ENCODE data around the gene FAM136A.
"Not testable (repeated sequence)": the region's sequence is repeated elsewhere in the genome, so short reads cannot be mapped to it uniquely, and the experiment has no call there.

The FAM136A gene

DNA sequence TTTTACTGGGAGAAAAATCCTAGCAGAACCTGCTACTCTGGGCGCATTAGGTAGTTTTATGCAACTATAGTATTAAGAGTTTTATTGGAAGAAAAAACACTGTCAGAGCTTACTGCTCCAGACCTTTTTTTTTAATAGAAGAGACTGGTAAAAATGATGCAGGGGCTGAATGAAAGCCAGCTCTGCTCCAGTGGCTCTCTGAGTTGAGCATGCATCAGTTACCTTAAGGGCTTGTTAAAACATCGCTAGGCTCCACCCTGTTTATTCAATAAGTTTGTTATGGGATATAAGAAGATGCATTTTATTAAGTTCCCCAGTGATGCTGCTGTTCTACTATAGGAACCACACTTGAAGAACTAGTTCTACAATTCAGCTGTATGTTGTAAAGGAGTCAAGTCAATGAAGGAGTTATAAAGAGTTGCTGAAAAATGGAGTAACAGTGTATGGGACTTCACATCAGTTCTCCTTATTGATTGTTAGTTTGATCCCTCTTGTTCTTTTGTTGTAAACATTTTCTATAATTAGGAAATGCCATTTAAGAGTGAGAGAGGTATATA, 21.5 kb downstream of the FAM136A start:
- no peaks in the 10 kb centered on the region for H3K4me1 ChIP-seq (ENCODE audit: control insufficient read depth, insufficient read depth, low read length)
- H3K27ac ChIP-seq (ENCODE audit: low read depth, low read length) = no peak overlapping the region
- no peaks in the 10 kb centered on the region for H3K27me3 ChIP-seq (ENCODE audit: control insufficient read depth, insufficient read depth, low read length)
- no peak overlapping the region for H3K9ac ChIP-seq (ENCODE audit: low read length)
- H3K4me3 ChIP-seq (ENCODE audit: low read length) = no peak overlapping the region
- peaks cover 19% of the 10 kb centered on the region for H3K36me3 ChIP-seq (ENCODE audit: control insufficient read depth, insufficient read depth, low read length)

DNA sequence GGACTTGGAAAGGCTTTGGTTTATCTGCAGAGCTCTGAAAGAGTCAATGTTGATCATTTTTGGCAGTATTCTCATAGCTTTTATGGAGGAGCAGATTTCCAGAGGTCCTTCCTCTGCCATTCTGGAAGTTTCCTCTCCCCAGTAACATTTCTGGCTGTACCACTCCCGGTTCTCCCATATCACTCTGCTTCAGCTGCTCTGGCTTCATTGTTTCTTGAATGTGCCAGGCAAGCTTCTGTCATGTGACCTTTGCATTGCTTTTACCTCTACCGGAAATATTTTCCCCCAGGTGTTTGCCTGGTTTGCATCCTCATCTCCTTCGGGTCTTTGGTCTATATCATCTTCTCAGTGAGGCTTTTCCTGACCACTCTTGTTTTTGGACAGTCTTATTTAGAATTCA, 31.5 kb downstream of the FAM136A start:
- no peak overlapping the region for H3K4me3 ChIP-seq (ENCODE audit: low read length)
- H3K9ac ChIP-seq (ENCODE audit: low read length) = no peak overlapping the region
- H3K36me3 ChIP-seq (ENCODE audit: control insufficient read depth, insufficient read depth, low read length) = peaks cover 10% of the 10 kb centered on the region
- H3K4me1 ChIP-seq (ENCODE audit: control insufficient read depth, insufficient read depth, low read length) = no peaks in the 10 kb centered on the region
- H3K27ac ChIP-seq (ENCODE audit: low read depth, low read length) = no peak overlapping the region
- no peaks in the 10 kb centered on the region for H3K27me3 ChIP-seq (ENCODE audit: control insufficient read depth, insufficient read depth, low read length)

DNA sequence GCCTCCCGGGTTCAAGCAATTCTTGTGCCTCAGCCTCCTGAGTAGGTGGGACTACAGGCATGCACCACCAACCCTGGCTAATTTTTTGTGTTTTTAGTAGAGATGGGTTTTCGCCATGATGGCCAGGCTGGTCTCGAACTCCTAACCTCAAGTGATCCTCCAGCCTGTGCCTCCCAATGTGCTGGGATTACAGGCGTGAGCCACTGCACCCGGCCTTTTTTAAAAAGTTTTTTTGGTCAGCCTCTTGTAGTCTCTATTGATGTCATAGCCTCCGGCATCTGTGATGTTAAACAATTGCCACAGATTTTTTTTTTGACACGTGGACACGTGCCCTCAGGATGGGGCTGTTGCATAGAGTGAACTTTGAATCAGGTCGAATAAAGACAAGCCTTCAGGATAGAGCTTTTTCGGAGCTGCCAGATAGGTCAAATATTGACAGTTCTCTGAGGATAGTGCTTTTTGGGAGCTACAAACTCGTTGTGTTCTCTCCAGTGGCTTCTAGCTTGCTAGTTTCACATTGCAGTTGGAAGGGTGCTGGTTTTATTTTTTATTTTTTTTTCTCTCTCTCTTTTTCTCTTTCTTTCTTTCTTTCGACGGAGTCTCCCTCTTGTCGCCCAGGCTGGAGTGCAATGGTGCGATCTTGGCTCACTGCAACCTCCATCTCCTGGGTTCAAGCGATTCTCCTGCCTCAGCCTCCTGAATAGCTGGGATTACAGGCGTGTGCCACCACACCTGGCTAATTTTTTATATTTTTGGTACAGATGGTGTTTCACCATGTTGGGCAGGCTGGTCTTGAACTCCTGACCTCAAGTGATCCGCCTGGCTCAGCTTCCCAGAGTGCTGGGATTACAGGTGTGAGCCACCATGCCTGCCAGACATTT, 32.2 kb downstream of the FAM136A start:
- not testable (repeated sequence) for H3K27ac ChIP-seq (ENCODE audit: low read depth, low read length); H3K9ac ChIP-seq (ENCODE audit: low read length)

DNA sequence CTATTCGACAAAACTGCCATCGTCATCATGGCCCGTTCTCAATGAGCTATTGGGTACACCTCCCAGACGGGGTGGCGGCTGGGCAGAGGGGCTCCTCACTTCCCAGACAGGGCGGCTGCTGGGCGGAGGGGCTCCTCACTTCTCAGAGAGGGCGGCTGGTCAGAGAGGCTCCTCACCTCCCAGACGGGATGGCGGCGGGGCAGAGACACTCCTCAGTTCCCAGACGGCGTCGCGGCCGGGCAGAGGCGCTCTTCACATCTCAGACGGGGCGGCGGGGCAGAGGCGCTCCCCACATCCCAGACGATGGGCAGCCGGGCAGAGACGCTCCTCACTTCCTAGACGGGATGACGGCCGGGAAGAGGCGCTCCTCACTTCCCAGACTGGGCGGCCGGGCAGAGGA, 34.9 kb downstream of the FAM136A start:
- not testable (repeated sequence) for H3K4me1 ChIP-seq (ENCODE audit: control insufficient read depth, insufficient read depth, low read length); H3K27ac ChIP-seq (ENCODE audit: low read depth, low read length); H3K4me3 ChIP-seq (ENCODE audit: low read length); H3K9ac ChIP-seq (ENCODE audit: low read length); H3K27me3 ChIP-seq (ENCODE audit: control insufficient read depth, insufficient read depth, low read length); H3K36me3 ChIP-seq (ENCODE audit: control insufficient read depth, insufficient read depth, low read length)

More for the DNA sequence above, 32.2 kb downstream of the FAM136A start:
- not testable (repeated sequence) for H3K36me3 ChIP-seq (ENCODE audit: control insufficient read depth, insufficient read depth, low read length); H3K4me1 ChIP-seq (ENCODE audit: control insufficient read depth, insufficient read depth, low read length); H3K4me3 ChIP-seq (ENCODE audit: low read length); H3K27me3 ChIP-seq (ENCODE audit: control insufficient read depth, insufficient read depth, low read length)

DNA sequence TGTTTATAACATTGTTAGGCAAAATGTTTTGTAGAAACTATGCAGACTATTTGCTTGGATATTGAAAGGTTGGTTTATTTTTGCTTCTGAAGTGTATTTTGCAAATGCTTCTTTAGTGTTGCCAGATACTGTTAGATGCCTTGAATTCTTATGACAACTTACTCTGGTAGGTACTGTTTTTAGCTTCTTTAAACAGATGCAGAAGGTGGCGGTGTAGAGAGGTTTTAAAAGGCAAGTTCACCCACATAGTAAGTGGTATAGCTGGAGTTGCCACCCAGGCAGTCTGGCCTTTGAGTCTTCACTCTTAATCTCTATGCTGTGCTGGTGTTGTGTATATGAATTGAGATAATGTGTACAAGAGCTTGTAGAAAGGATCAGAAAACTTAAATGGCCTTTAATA, 40.4 kb downstream of the FAM136A start:
- H3K4me1 ChIP-seq (ENCODE audit: control insufficient read depth, insufficient read depth, low read length) = peaks cover 5% of the 10 kb centered on the region
- no peak overlapping the region for H3K9ac ChIP-seq (ENCODE audit: low read length)
- no peaks in the 10 kb centered on the region for H3K27me3 ChIP-seq (ENCODE audit: control insufficient read depth, insufficient read depth, low read length)
- H3K27ac ChIP-seq (ENCODE audit: low read depth, low read length) = no peak overlapping the region
- peaks cover 8% of the 10 kb centered on the region for H3K36me3 ChIP-seq (ENCODE audit: control insufficient read depth, insufficient read depth, low read length)
- H3K4me3 ChIP-seq (ENCODE audit: low read length) = no peak overlapping the region

DNA sequence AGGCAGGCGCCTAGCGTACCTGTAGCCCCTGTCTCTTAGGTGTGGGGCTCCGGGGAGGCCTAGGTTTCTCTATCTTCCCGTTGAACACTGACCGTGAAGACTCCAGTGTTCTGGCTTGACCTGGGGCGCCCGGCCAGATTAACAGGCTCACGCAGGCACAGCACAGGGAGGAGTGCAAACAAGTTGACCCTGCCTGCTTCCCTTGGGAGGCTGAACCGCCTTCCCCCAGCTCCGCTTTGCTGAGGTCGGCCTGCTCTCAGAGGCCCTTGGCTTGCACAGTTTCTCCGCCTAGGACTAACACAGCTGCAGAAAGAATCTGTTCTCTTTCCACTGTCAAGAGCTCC, 43.4 kb downstream of the FAM136A start:
- Histone ChIP-seq H3K36me3 (ENCODE audit: control insufficient read depth, insufficient read depth, low read length) (peaks cover 3% of the 10 kb centered on the region), H3K9ac (ENCODE audit: low read length) (peak overlapping the region; percentile 71), H3K27ac (ENCODE audit: low read depth, low read length) (peak overlapping the region; percentile 91), H3K4me1 (ENCODE audit: control insufficient read depth, insufficient read depth, low read length) (peaks cover 5% of the 10 kb centered on the region), H3K4me3 (ENCODE audit: low read length) (peak overlapping the region; percentile 89), H3K27me3 (ENCODE audit: control insufficient read depth, insufficient read depth, low read length) (no peaks in the 10 kb centered on the region)

DNA sequence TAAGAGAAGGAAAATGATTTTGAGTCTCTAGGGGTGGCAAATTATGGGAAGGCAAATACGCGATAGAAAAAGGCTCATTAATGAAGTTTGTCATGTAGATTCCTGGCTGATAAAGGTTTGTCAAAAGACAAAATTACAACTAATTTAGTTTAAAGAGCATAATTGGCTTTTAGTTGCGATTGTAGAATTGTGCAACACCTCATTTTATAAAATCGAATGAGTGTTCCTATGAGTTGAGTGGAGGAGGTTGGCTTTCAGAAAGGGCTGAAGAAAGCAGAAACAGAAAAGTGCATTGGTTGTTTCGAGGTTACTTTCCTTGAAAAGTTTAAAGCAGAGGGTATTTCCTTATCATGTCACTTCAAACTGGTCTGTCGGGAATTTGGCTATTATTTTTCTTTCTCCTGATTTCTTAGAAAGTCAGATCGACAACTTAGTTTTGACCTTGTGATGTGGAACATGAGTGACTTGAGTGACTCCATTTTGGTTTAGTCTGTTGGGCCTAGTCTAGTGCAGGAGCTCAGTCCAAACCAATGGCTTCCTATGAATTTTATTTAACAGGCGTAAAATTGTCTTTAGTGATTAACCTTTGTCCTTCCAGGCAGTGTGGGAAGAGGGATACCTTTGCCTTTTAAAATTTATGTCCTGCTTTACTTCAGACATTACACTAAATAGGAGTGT, 46.1 kb downstream of the FAM136A start:
- Histone ChIP-seq H3K4me1 (ENCODE audit: control insufficient read depth, insufficient read depth, low read length) (no peaks in the 10 kb centered on the region), H3K9ac (ENCODE audit: low read length) (no peak overlapping the region), H3K27ac (ENCODE audit: low read depth, low read length) (no peak overlapping the region), H3K36me3 (ENCODE audit: control insufficient read depth, insufficient read depth, low read length) (no peaks in the 10 kb centered on the region), H3K4me3 (ENCODE audit: low read length) (no peak overlapping the region), H3K27me3 (ENCODE audit: control insufficient read depth, insufficient read depth, low read length) (no peaks in the 10 kb centered on the region)

DNA sequence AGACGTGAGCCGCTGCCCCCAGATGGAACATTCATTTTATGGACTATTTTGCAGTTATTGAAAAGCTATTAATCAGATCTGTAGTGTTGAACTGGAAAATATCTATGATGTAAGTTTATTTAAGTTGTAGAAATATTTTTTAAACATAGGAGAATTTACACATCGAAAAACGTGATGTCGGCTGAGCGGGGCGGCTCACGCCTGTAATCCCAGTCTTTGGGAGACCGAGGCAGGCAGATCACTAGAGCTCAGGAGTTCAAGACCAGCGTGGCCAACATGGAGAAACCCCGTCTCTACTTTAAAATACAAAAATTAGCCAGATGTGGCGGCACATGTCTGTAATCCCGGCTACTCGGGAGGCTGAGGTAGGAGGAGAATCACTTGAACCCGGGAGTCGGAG, 51.4 kb downstream of the FAM136A start:
- Histone ChIP-seq H3K27me3 (ENCODE audit: control insufficient read depth, insufficient read depth, low read length) (no peaks in the 10 kb centered on the region), H3K27ac (ENCODE audit: low read depth, low read length) (no peak overlapping the region), H3K4me3 (ENCODE audit: low read length) (no peak overlapping the region), H3K4me1 (ENCODE audit: control insufficient read depth, insufficient read depth, low read length) (peaks cover 5% of the 10 kb centered on the region), H3K9ac (ENCODE audit: low read length) (no peak overlapping the region), H3K36me3 (ENCODE audit: control insufficient read depth, insufficient read depth, low read length) (no peaks in the 10 kb centered on the region)

DNA sequence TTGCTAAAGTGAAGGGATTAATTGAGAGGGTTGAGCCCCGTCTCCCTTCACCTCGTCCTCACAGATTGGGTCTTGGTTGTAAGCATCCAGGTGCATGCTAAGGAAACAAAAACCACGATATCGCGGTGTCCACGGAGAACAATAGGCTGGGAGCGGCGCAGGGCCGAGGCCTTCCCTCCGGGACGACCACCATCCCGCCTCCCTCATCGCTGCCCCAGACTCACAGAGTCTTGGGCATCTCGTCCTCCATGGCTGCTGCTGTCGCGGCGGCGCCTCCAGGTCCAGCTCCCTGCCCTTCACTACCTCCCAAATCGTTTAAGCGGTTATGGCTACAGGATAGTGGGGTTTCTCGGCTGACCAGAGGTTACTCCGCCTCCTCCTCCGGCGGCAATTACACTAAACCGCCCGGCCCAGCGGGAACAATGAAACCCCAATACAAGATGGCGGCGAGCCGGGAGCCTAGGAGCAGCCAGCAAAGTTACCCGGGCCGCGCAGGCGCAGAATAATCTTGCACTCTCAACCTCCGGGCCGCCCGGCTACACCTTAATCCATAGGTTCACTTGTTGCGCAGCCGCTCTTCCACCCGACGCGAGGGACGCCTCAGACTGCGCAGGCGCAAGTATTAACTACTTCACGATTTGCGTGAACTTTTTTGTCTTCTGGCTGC, 53.6 kb downstream of the FAM136A start, which contains the start of gene TIA1:
TSS of gene TIA1 (minus strand) at position 448 of the 667 bp plus-strand sequence. CDS start at position 250, 198 bp downstream.
- peak within 1 kb of the TSS; percentile 98 for H3K27ac ChIP-seq (ENCODE audit: low read depth, low read length)
- H3K36me3 ChIP-seq (ENCODE audit: control insufficient read depth, insufficient read depth, low read length) = no peaks in the 10 kb centered on the region
- no peaks in the 10 kb centered on the region for H3K27me3 ChIP-seq (ENCODE audit: control insufficient read depth, insufficient read depth, low read length)
- H3K9ac ChIP-seq (ENCODE audit: low read length) = peak within 1 kb of the TSS; percentile 100
- peak within 1 kb of the TSS; percentile 100 for H3K4me3 ChIP-seq (ENCODE audit: low read length)
- H3K4me1 ChIP-seq (ENCODE audit: control insufficient read depth, insufficient read depth, low read length) = peaks cover 5% of the 10 kb centered on the region

DNA sequence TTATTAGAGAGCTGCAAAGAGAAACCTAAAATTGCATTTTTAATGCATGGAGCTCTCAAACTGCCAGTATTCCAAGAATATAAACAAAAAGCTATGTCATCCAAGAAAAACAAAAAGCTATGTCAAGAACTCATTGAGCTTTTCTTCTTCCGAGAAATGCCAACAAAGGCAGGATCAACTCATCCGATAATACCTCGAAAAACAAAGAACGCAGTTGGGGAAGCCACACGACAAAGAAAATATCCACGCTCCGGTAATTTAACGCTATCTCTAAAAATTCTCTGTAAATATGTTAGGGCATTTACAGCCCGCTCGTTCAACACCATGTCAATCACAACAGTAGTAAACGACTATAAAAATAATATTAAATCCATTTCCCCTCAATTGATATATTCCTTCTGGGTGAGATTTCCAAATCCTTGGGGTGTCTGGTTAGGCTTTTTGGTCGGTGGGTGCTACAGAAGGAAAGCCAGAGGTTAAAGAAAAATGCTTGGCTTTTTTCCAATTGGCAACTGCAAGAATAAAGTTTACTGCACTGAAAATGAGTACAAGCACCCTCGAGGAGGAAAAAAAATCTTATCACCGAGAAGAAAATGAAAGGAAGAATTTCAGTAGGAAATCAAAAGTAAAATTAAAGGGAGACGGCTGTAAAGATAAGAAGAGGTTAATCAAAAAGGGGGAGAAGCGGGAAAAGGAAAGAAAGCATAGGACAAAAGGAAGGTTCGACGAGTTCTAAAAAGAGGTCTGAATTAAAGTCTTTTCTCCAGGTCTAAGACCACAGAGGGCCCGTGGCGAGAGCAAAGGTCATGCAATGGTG, 54.3 kb downstream of the FAM136A start:
- H3K9ac ChIP-seq (ENCODE audit: low read length) = peak overlapping the region; percentile 100
- peak overlapping the region; percentile 100 for H3K4me3 ChIP-seq (ENCODE audit: low read length)
- H3K36me3 ChIP-seq (ENCODE audit: control insufficient read depth, insufficient read depth, low read length) = no peaks in the 10 kb centered on the region
- peaks cover 5% of the 10 kb centered on the region for H3K4me1 ChIP-seq (ENCODE audit: control insufficient read depth, insufficient read depth, low read length)
- no peaks in the 10 kb centered on the region for H3K27me3 ChIP-seq (ENCODE audit: control insufficient read depth, insufficient read depth, low read length)
- peak overlapping the region; percentile 98 for H3K27ac ChIP-seq (ENCODE audit: low read depth, low read length)

Measured in rectal smooth muscle tissue (tissue), 1 donor.